ENCODE results near the gene PCSK6. TPM values are rescaled to one million over a fixed set of nuclear protein-coding genes. Genes with fewer than 3 reads are reported as not detected.

The PCSK6 gene
- polyA plus RNA-seq, 3 donors, result 0.05 to 0.10 TPM; not detected in 1

GRCh38 chr15:101447561-101448071 is 41.9 kb downstream of the PCSK6 start:
- H3K4me3 Mint-ChIP-seq, result no peak overlapping the region
- peak overlapping the region in 2 of 7 donors; percentile 46 to 96 for H3K27ac Mint-ChIP-seq

GRCh38 chr15:101447168-101447533 is 42.4 kb downstream of the PCSK6 start:
- peaks cover 2 to 10% (median 7%) of the 10 kb centered on the region in 3 donors for H3K27me3 Mint-ChIP-seq (ENCODE audit: low read depth in 3 of 3)
- Histone ChIP-seq H2AFZ (ENCODE audit: insufficient read depth, low read depth, low read length, poor library complexity, severe bottlenecking) (no peak overlapping the region), H3K27me3 (ENCODE audit: control insufficient read depth in 2 of 2, insufficient read depth in 2 of 2, low read length in 2 of 2) (no peaks in the 10 kb centered on the region), H3K9me3 (replicated peaks in 1 of 2; ENCODE audit: control insufficient read depth in 1 of 2, insufficient read depth in 1 of 2, low read length in 2 of 2) (peaks cover 0 to 3% of the 10 kb centered on the region in 2 donors), H3K4me2 (replicated peaks; ENCODE audit: extremely low read depth, low read length, poor library complexity, severe bottlenecking) (no peak overlapping the region), H3K4me3 (replicated peaks in 1 of 3; ENCODE audit: low read depth in 2 of 3, low read length in 3 of 3) (no peak overlapping the region), H4K20me1 (ENCODE audit: insufficient read depth, low read length) (no peaks in the 10 kb centered on the region), H3K4me1 (ENCODE audit: control insufficient read depth in 1 of 2, insufficient read depth in 2 of 2, low read length in 2 of 2) (peaks cover 38 to 40% of the 10 kb centered on the region in 2 donors), H3K9ac (ENCODE audit: insufficient read depth, low read length, poor library complexity, severe bottlenecking) (no peak overlapping the region), H3K27ac (ENCODE audit: low read depth in 1 of 2, low read length in 2 of 2) (peak overlapping the region in 1 of 2 donors; percentile 72), H3K36me3 (replicated peaks in 1 of 2; ENCODE audit: control insufficient read depth in 1 of 2, insufficient read depth in 2 of 2, low read length in 2 of 2) (no peaks in the 10 kb centered on the region), H3K79me2 (ENCODE audit: insufficient read depth, low read length) (no peaks in the 10 kb centered on the region)
- intact Hi-C loops (cut with micrococcal nuclease), result loop anchor here in 1 of 2 donors (5.0 kb wide), 1 partner anchor 150 kb away; the partner anchor contains the start of gene SNRPA1
- peak overlapping the region in 4 of 7 donors; percentile 75 to 96 (median 94) for H3K27ac Mint-ChIP-seq
- no peaks in the 10 kb centered on the region for H3K36me3 Mint-ChIP-seq
- DNase-seq, result no peak
- peaks cover 0 to 12% (median 0%) of the 10 kb centered on the region in 7 donors for H3K9me3 Mint-ChIP-seq
- no peak for TF ChIP-seq CTCF (IDR thresholded peaks at IDR 0.05)
- WGBS (ENCODE audit: insufficient coverage), result 100% methylated on average over 1 of the region's 2 CpGs
- H3K4me1 Mint-ChIP-seq, result peaks cover 53% of the 10 kb centered on the region
- no peak overlapping the region for H3K4me3 Mint-ChIP-seq

More at GRCh38 chr15:101447561-101448071, 41.9 kb downstream of the PCSK6 start:
- Histone ChIP-seq H3K4me2 (replicated peaks; ENCODE audit: extremely low read depth, low read length, poor library complexity, severe bottlenecking) (no peak overlapping the region), H2AFZ (ENCODE audit: insufficient read depth, low read depth, low read length, poor library complexity, severe bottlenecking) (no peak overlapping the region), H3K79me2 (ENCODE audit: insufficient read depth, low read length) (no peaks in the 10 kb centered on the region), H3K4me3 (replicated peaks in 1 of 3; ENCODE audit: low read depth in 2 of 3, low read length in 3 of 3) (no peak overlapping the region), H3K9me3 (replicated peaks in 1 of 2; ENCODE audit: control insufficient read depth in 1 of 2, insufficient read depth in 1 of 2, low read length in 2 of 2) (peaks cover 0 to 3% of the 10 kb centered on the region in 2 donors), H3K4me1 (ENCODE audit: control insufficient read depth in 1 of 2, insufficient read depth in 2 of 2, low read length in 2 of 2) (peaks cover 42 to 43% of the 10 kb centered on the region in 2 donors), H3K9ac (ENCODE audit: insufficient read depth, low read length, poor library complexity, severe bottlenecking) (no peak overlapping the region), H4K20me1 (ENCODE audit: insufficient read depth, low read length) (no peaks in the 10 kb centered on the region), H3K27me3 (ENCODE audit: control insufficient read depth in 2 of 2, insufficient read depth in 2 of 2, low read length in 2 of 2) (no peaks in the 10 kb centered on the region), H3K27ac (ENCODE audit: low read depth in 1 of 2, low read length in 2 of 2) (no peak overlapping the region), H3K36me3 (replicated peaks in 1 of 2; ENCODE audit: control insufficient read depth in 1 of 2, insufficient read depth in 2 of 2, low read length in 2 of 2) (no peaks in the 10 kb centered on the region)
- no peak for DNase-seq
- 95% methylated on average over 20 of the region's 20 CpGs for WGBS (ENCODE audit: insufficient coverage)
- peaks cover 55% of the 10 kb centered on the region for H3K4me1 Mint-ChIP-seq
- H3K36me3 Mint-ChIP-seq, result no peaks in the 10 kb centered on the region
- peaks cover 2 to 10% (median 7%) of the 10 kb centered on the region in 3 donors for H3K27me3 Mint-ChIP-seq (ENCODE audit: low read depth in 3 of 3)
- intact Hi-C loops (cut with micrococcal nuclease), result loop anchor here in 1 of 2 donors (5.0 kb wide), 1 partner anchor 150 kb away; the partner anchor contains the start of gene SNRPA1
- peaks cover 0 to 12% (median 0%) of the 10 kb centered on the region in 7 donors for H3K9me3 Mint-ChIP-seq
- TF ChIP-seq CTCF (IDR thresholded peaks at IDR 0.05), result no peak

Data from CD14-positive monocyte (primary cell).